SK-N-SH (cell line): Measurements from ENCODE around the gene BCL2L11.

Experiments
- CHD2 ChIP-seq: fragments of 150-350 bp; IDR thresholded peaks from 2 replicates; pipeline ENCODE4 v1.6.1; 2018; ENCODE audit warnings: low read length; ENCODE audit not compliant: partially characterized antibody
- CTCF ChIP-seq: fragments of 200-600 bp; sonication (generic); IDR thresholded peaks from 2 replicates; pipeline ENCODE4 v1.6.1; 2017; ENCODE audit warnings: antibody characterized with exemption, mild to moderate bottlenecking, moderate library complexity
- FOXM1 ChIP-seq: IDR thresholded peaks from 2 replicates; pipeline ENCODE4 v1.4.0; 2012; ENCODE audit warnings: low read depth, mild to moderate bottlenecking
- POLR2AphosphoS5 ChIP-seq: IDR thresholded peaks from 2 replicates; pipeline ENCODE4 v1.6.1; 2012; ENCODE audit warnings: low read depth, low read length
- RAD21 ChIP-seq: IDR thresholded peaks from 2 replicates; pipeline ENCODE4 v1.6.1; 2012; ENCODE audit warnings: mild to moderate bottlenecking, low read length
- TCF12 ChIP-seq: IDR thresholded peaks from 2 replicates; pipeline ENCODE4 v1.4.0; 2012
- YY1 ChIP-seq: IDR thresholded peaks from 2 replicates; pipeline ENCODE4 v1.4.0; 2012; ENCODE audit warnings: low read depth, mild to moderate bottlenecking
- TF ChIP-seq, protein P1 (sequence below): IDR thresholded peaks from 2 replicates; pipeline ENCODE4 v1.4.0; 2012; ENCODE audit warnings: low read depth, borderline replicate concordance
- TF ChIP-seq, protein P2 (sequence below): IDR thresholded peaks from 2 replicates; pipeline ENCODE4 v1.4.0; 2012; ENCODE audit warnings: low read depth

DNA sequence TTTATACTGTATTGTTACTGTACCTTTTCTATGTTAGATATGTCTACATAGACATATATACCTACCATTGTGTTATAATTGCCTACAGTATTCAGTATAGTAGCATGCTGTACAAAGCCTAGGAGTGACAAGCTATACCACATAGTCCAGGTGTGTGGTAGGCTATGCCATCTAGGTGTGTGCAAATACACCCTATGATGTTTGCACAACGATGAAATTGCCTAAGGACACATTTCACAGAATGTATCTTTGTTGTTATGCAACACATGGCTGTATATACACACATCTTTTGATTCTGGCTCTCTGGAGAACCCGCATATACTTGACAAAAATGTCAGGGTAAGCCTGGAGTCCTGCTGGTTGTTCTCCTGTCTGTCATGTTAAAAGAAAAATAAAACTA, 85.1 kb downstream of the BCL2L11 start:
- no peak for TF ChIP-seq CTCF
- no peak for TF ChIP-seq POLR2AphosphoS5
- TF ChIP-seq, protein P1, sequence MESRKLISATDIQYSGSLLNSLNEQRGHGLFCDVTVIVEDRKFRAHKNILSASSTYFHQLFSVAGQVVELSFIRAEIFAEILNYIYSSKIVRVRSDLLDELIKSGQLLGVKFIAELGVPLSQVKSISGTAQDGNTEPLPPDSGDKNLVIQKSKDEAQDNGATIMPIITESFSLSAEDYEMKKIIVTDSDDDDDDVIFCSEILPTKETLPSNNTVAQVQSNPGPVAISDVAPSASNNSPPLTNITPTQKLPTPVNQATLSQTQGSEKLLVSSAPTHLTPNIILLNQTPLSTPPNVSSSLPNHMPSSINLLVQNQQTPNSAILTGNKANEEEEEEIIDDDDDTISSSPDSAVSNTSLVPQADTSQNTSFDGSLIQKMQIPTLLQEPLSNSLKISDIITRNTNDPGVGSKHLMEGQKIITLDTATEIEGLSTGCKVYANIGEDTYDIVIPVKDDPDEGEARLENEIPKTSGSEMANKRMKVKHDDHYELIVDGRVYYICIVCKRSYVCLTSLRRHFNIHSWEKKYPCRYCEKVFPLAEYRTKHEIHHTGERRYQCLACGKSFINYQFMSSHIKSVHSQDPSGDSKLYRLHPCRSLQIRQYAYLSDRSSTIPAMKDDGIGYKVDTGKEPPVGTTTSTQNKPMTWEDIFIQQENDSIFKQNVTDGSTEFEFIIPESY = no peak
- no peak for TF ChIP-seq RAD21
- TF ChIP-seq YY1 = no peak
- no peak for TF ChIP-seq TCF12
- TF ChIP-seq, protein P2, sequence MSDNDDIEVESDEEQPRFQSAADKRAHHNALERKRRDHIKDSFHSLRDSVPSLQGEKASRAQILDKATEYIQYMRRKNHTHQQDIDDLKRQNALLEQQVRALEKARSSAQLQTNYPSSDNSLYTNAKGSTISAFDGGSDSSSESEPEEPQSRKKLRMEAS = no peak
- TF ChIP-seq FOXM1 = no peak
- no peak for TF ChIP-seq CHD2
